MCF 10A (cell line): ENCODE results near the gene NBR1. TPM values are rescaled to one million over a fixed set of nuclear protein-coding genes. Genes with fewer than 3 reads are reported as not detected.

Experiments used
- BruUV-seq: library from RNA; stranded (reverse); fragments of 400-500 nt; replicated peaks from 2 replicates; lab custom pipeline; 2021; lab: Mats Ljungman, UMichigan
- CTCF ChIA-PET: fragments of 300-600 bp; sonication (Branson Sonifier 250); formaldehyde crosslinking; extraction: SDS; loops from one replicate; lab custom pipeline; 2021; ENCODE audit warnings: antibody characterized with exemption, inconsistent platforms; lab: Yijun Ruan, JAX
- POLR2A ChIA-PET: fragments of 300-600, 350-650 bp; sonication (Branson Sonifier 250); formaldehyde crosslinking; extraction: SDS; loops from one replicate; lab custom pipeline; 2020; ENCODE audit warnings: antibody characterized with exemption, inconsistent platforms; lab: Yijun Ruan, JAX
- DNase-seq: peaks from one replicate; pipeline ENCODE4 v3.0.0-alpha.2; 2018; ENCODE audit not compliant: unreplicated experiment
- H3K27ac Mint-ChIP-seq: one replicate; pipeline ENCODE4 v1.8.0; 2022; ENCODE audit warnings: mild to moderate bottlenecking, low read depth, mixed read lengths; ENCODE audit not compliant: unreplicated experiment
- H3K27me3 Mint-ChIP-seq: one replicate; pipeline ENCODE4 v1.8.0; 2022; ENCODE audit warnings: mixed read lengths; ENCODE audit not compliant: insufficient read depth, unreplicated experiment
- H3K36me3 Mint-ChIP-seq: one replicate; pipeline ENCODE4 v1.8.0; 2022; ENCODE audit warnings: mild to moderate bottlenecking, moderate library complexity, mixed read lengths; ENCODE audit not compliant: insufficient read depth, unreplicated experiment
- H3K4me1 Mint-ChIP-seq: one replicate; pipeline ENCODE4 v1.8.0; 2022; ENCODE audit warnings: mixed read lengths; ENCODE audit not compliant: insufficient read depth, unreplicated experiment
- H3K4me3 Mint-ChIP-seq: one replicate; pipeline ENCODE4 v1.8.0; 2022; ENCODE audit warnings: mild to moderate bottlenecking, moderate library complexity, mixed read lengths; ENCODE audit not compliant: unreplicated experiment
- H3K9me3 Mint-ChIP-seq: one replicate; pipeline ENCODE4 v1.8.0; 2022; ENCODE audit warnings: mixed read lengths; ENCODE audit not compliant: unreplicated experiment
- CTCF ChIP-seq: fragments of 200-600 bp; IDR thresholded peaks from one replicate; pipeline ENCODE4 v1.8.0; 2022; ENCODE audit warnings: antibody characterized with exemption, mild to moderate bottlenecking; ENCODE audit not compliant: unreplicated experiment
- intact Hi-C: fragments of 100-400 bp; cut with micrococcal nuclease; formaldehyde crosslinking; loops from 2 replicates; pipeline ENCODE4 v1.14.1; 2022
- total RNA-seq: library from RNA; stranded (reverse); gene quantifications from 2 replicates; pipeline ENCODE4 v1.2.3, GENCODE V29; 2022

The NBR1 gene
- total RNA-seq, 1 experiment from 2014 or later, result 105 TPM

DNA sequence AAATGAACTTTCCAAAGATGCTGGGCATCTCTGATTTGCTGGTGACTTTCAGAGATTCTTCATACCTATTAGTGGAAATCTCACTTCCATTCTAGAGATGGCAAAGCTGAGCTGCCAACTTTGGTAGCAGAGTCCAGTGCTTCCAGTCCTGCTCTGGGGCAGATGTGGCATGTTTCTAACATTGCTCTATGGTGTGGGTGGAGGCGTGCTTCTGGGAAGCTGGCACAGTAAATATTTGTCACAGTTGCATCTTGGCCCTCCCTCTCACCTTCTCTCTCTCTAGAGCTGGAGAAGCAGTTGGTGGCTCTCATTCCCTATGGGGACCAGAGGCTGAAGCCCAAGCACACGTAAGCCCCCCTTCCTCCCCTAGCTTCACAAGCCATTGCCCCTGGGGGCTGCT, 42.5 kb downstream of the NBR1 start:
- H3K27me3 Mint-ChIP-seq, result no peaks in the 10 kb centered on the region
- H3K36me3 Mint-ChIP-seq, result peaks cover 72% of the 10 kb centered on the region
- ChIA-PET POLR2A (interaction anchor here (0.7 to 1.7 kb wide), 3 partner anchors 10 to 20 kb away, joined by 3 to 4 read pairs (median 4); no protein-coding TSS in a partner anchor), CTCF (no interaction called here)
- H3K9me3 Mint-ChIP-seq, result no peaks in the 10 kb centered on the region
- no peak overlapping the region for H3K27ac Mint-ChIP-seq
- BruUV-seq, result no TSS peak
- intact Hi-C loops, result loop anchor here (5.0 kb wide), 1 partner anchor 191 kb away; the partner anchor contains the start of gene VAT1
- H3K4me3 Mint-ChIP-seq, result no peak overlapping the region
- TF ChIP-seq CTCF, result no peak
- H3K4me1 Mint-ChIP-seq, result peaks cover 8% of the 10 kb centered on the region
- DNase-seq, result no peak

DNA sequence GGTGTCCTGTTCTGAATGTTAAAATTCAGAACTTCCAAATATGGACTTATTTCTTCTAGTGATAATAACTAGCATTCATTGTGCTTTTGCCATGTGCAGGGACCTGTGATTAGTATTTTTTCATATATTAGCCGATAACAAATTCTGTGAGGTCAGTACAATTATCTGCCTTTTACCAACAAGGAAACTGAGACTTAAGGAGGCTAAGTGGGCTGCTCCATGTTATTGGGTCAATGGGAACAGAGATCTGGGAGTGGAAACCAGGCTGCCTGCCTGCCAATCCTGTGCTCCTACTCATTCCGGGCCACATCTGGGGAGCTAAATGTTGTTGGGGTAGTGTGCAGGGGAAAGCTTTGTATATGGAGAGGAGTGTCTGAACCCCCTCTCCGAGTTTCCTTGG, 44.3 kb downstream of the NBR1 start:
- ChIA-PET CTCF (interaction anchor here (0.6 to 1.1 kb wide), 2 partner anchors 9 to 21 kb away, joined by 3 to 7 read pairs; no protein-coding TSS in a partner anchor), POLR2A (interaction anchor here (0.9 to 1.7 kb wide), 2 partner anchors 15 to 100 kb away, joined by 3 to 6 read pairs; no protein-coding TSS in a partner anchor)
- intact Hi-C loops, result no loop called here
- no TSS peak for BruUV-seq
- Mint-ChIP-seq H3K4me3 (no peak overlapping the region), H3K36me3 (peaks cover 57% of the 10 kb centered on the region), H3K4me1 (peaks cover 8% of the 10 kb centered on the region), H3K9me3 (no peaks in the 10 kb centered on the region), H3K27ac (peak overlapping the region; percentile 80), H3K27me3 (no peaks in the 10 kb centered on the region)
- TF ChIP-seq CTCF, result no peak
- DNase-seq, result no peak

DNA sequence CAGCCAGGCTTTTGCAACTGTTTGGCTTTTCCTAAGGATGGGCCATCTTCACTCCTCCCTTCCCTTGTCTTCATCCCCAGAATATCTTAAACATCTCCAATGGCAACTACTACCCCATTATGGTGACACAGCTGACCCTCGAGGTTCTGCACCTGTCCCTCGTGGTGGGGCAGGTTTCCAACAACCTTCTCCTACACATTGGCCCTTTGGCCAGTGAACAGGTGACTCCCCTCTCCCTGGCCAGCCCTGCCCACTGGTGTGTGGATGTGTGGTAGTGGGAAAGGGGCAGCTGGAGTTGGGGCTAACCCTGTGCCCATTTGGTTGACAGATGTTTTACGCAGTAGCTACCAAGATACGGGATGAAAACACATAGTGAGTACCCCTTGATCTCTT, 45.4 kb downstream of the NBR1 start:
- intact Hi-C loops, result no loop called here
- H3K36me3 Mint-ChIP-seq, result peaks cover 49% of the 10 kb centered on the region
- no peaks in the 10 kb centered on the region for H3K27me3 Mint-ChIP-seq
- ChIA-PET POLR2A (interaction anchor here (1.7 kb wide), 1 partner anchor 99 kb away, joined by 6 read pairs; no protein-coding TSS in a partner anchor), CTCF (interaction anchor here (1.3 kb wide), 1 partner anchor 93 kb away, joined by 8 read pairs; no protein-coding TSS in a partner anchor)
- no TSS peak for BruUV-seq
- H3K4me1 Mint-ChIP-seq, result no peaks in the 10 kb centered on the region
- H3K4me3 Mint-ChIP-seq, result no peak overlapping the region
- H3K9me3 Mint-ChIP-seq, result no peaks in the 10 kb centered on the region
- TF ChIP-seq CTCF, result no peak
- H3K27ac Mint-ChIP-seq, result no peak overlapping the region
- no peak for DNase-seq

DNA sequence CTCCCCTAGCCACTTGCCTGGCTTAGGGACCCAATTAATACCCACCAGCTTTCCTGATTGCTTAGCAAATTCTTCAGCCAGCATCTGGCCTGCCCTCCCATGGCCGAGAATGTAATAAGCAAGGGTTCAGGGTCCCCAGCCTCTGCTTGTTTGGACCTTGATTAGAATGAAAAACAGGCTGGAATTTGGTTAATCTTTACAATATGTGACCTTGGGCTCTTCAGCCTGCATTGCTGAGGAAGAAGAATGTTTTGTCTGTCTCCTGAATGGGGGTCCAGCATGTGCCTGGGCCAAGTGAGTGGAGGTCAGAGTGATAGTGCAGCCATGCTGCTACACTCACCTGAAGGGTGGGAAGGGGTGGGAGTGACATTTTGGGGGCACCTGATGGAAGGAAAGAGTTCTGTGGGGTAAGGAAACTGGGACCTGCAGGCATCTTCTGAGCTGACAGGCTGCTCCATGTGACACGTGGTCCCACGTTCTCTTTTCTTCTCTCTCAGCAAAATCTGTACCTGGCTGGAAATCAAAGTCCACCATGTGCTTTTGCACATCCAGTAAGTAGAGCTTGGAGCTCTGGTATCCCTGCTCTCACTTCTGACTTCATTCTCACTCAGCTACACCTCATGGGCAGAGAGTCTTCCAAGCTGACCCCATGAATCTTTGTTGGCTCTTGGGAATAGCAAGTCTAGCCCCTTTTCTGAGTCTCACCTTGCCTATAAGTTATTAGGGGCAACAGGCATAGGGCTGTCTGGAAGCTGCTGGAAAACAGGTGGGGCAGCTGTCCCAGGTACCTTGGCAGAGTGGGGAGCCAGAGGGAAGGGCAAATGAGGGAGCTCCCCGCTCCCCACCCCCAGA, 46.0 kb downstream of the NBR1 start:
- CTCF ChIA-PET, result interaction anchor here (0.7 to 1.3 kb wide), 2 partner anchors 92 to 249 kb away, joined by 3 to 8 read pairs; no protein-coding TSS in a partner anchor
- no peak for DNase-seq
- intact Hi-C loops, result no loop called here
- no peak overlapping the region for H3K27ac Mint-ChIP-seq
- no peak for TF ChIP-seq CTCF
- POLR2A ChIA-PET, result interaction anchor here (0.5 kb wide), 1 partner anchor 67 kb away, joined by 4 read pairs; no protein-coding TSS in a partner anchor
- BruUV-seq, result no TSS peak
- no peaks in the 10 kb centered on the region for H3K4me1 Mint-ChIP-seq
- H3K27me3 Mint-ChIP-seq, result no peaks in the 10 kb centered on the region
- H3K9me3 Mint-ChIP-seq, result no peaks in the 10 kb centered on the region
- H3K4me3 Mint-ChIP-seq, result no peak overlapping the region
- H3K36me3 Mint-ChIP-seq, result peaks cover 45% of the 10 kb centered on the region
